Smooth muscle cell (in vitro differentiated cells): ENCODE data around the gene ROCK2. TPM values are rescaled to one million over a fixed set of nuclear protein-coding genes. Genes with fewer than 3 reads are reported as not detected.

ENCODE experiments used
- DNase-seq: peaks from one replicate; lab custom pipeline; 2025; ENCODE audit not compliant: unreplicated experiment; lab: John Stamatoyannopoulos, UW
- H2AFZ ChIP-seq: fragments of 200-600 bp; sonication (generic); 2 replicates; pipeline ENCODE4 v1.6.0; 2016; ENCODE audit warnings: antibody characterized with exemption, low read depth, mild to moderate bottlenecking
- H3F3A ChIP-seq: fragments of 200-600 bp; sonication (generic); 2 replicates; pipeline ENCODE4 v1.6.0; 2017; ENCODE audit warnings: antibody characterized with exemption, low read depth
- H3K27ac ChIP-seq: fragments of 200-600 bp; sonication (generic); 2 replicates; pipeline ENCODE4 v1.5.1; 2016; ENCODE audit warnings: low read depth, mild to moderate bottlenecking
- H3K27me3 ChIP-seq: fragments of 200-600 bp; sonication (generic); 2 replicates; pipeline ENCODE4 v1.6.1; 2016; ENCODE audit warnings: low read depth, mild to moderate bottlenecking
- H3K36me3 ChIP-seq: fragments of 200-600 bp; sonication (generic); 2 replicates; pipeline ENCODE4 v1.5.1; 2016; ENCODE audit warnings: low read depth
- H3K4me1 ChIP-seq: fragments of 200-600 bp; sonication (generic); 2 replicates; pipeline ENCODE4 v1.5.1; 2016; ENCODE audit warnings: low read depth
- H3K4me2 ChIP-seq: fragments of 200-600 bp; sonication (generic); 2 replicates; pipeline ENCODE4 v1.6.0; 2016; ENCODE audit warnings: mild to moderate bottlenecking
- H3K4me3 ChIP-seq: fragments of 200-600 bp; sonication (generic); 2 replicates; pipeline ENCODE4 v1.5.1; 2016; ENCODE audit warnings: mild to moderate bottlenecking
- H3K79me2 ChIP-seq: fragments of 200-600 bp; sonication (generic); 2 replicates; pipeline ENCODE4 v1.6.0; 2016; ENCODE audit warnings: low read depth, mild to moderate bottlenecking
- H3K9ac ChIP-seq: fragments of 200-600 bp; sonication (generic); 2 replicates; pipeline ENCODE4 v1.6.0; 2016; ENCODE audit warnings: low read depth
- H3K9me3 ChIP-seq: fragments of 200-600 bp; sonication (generic); replicated peaks from 2 replicates; pipeline ENCODE4 v1.5.1; 2016; ENCODE audit warnings: low read depth
- H4K20me1 ChIP-seq: fragments of 200-600 bp; sonication (generic); 2 replicates; pipeline ENCODE4 v1.6.0; 2016; ENCODE audit warnings: low read depth
- WGBS: methylation state at CpG from one replicate; pipeline ENCODE4 v1.1.7; 2016; ENCODE audit warnings: low lambda C conversion rate; 5-methylcytosine and 5-hydroxymethylcytosine counted together
- polyA plus RNA-seq: library from polyadenylated mRNA; unstranded; fragments of >200 nt; fragmentation: Nextera tagmentation; extraction: Ambion mirVana; gene quantifications from 2 replicates; pipeline ENCODE4 v1.2.1, GENCODE V29; 2016
- total RNA-seq: library from RNA; depleted of rRNA; stranded (reverse); fragments of >200 nt; gene quantifications from 2 replicates; pipeline ENCODE4 v1.2.3, GENCODE V29; 2014
- TF ChIP-seq, protein P1 (sequence below): fragments of 200-600 bp; sonication (generic); IDR thresholded peaks from 2 replicates; pipeline ENCODE4 v1.5.1; 2017; ENCODE audit warnings: borderline replicate concordance, mild to moderate bottlenecking, antibody characterized with exemption; ENCODE audit not compliant: insufficient read depth, poor library complexity, severe bottlenecking

ROCK2 gene
- total and polyA plus RNA-seq, 2 experiments from 2014 or later: 27.2 to 45.5 TPM

DNA sequence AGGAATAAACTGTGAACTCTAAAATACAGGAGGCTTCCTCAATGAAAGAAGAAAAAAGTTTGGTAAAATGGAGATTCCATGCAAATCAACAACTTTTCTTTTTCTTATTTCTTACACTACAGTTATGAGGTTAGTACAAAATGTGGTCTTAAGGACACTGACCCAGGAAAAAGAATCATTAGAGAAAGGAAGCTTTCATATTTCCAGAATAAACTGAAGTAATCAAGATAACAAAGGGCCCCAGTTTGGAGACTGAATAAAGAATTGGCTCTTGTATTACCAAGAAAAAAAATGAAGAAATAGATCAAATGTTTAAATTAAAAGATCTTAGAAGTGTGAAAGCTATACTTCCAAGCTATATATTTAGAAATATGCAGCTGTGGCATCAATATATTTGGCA is 116.8 kb downstream of the ROCK2 start:
- H3K79me2 ChIP-seq: peaks cover 78% of the 10 kb centered on the region
- DNase-seq: no peak
- H3K27ac ChIP-seq: no peak overlapping the region

DNA sequence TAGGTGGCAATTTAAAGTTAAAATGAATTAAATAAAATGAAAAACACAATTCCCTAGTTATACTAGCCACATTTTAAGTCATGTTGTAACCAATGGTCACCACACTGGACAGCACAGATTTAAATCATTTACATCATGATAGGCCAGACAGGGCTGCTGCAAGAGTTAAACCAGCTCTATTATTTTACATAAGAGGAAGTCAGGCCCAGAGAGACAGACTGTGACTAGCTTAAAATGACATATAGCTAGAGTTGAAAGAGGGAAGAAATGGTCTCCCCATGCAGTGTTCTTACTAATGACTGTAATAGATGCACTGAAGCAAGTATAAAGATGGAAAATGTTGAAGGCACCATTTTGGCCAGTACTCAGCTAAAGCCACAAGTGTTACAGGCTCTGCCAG is 119.5 kb downstream of the ROCK2 start:
- no peak for DNase-seq
- Histone ChIP-seq H3K27me3 (no peaks in the 10 kb centered on the region), H3K36me3 (peaks cover 4% of the 10 kb centered on the region), H3K27ac (no peak overlapping the region), H3F3A (no peaks in the 10 kb centered on the region), H3K4me3 (no peak overlapping the region), H3K4me2 (no peak overlapping the region), H4K20me1 (peaks cover 17% of the 10 kb centered on the region), H3K9ac (no peak overlapping the region), H3K4me1 (no peaks in the 10 kb centered on the region), H3K9me3 (no peaks in the 10 kb centered on the region), H2AFZ (no peak overlapping the region), H3K79me2 (peaks cover 55% of the 10 kb centered on the region)
- TF ChIP-seq, protein P1, sequence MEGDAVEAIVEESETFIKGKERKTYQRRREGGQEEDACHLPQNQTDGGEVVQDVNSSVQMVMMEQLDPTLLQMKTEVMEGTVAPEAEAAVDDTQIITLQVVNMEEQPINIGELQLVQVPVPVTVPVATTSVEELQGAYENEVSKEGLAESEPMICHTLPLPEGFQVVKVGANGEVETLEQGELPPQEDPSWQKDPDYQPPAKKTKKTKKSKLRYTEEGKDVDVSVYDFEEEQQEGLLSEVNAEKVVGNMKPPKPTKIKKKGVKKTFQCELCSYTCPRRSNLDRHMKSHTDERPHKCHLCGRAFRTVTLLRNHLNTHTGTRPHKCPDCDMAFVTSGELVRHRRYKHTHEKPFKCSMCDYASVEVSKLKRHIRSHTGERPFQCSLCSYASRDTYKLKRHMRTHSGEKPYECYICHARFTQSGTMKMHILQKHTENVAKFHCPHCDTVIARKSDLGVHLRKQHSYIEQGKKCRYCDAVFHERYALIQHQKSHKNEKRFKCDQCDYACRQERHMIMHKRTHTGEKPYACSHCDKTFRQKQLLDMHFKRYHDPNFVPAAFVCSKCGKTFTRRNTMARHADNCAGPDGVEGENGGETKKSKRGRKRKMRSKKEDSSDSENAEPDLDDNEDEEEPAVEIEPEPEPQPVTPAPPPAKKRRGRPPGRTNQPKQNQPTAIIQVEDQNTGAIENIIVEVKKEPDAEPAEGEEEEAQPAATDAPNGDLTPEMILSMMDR: no peak

More for the DNA sequence above, 116.8 kb downstream of the ROCK2 start:
- H3F3A ChIP-seq: no peaks in the 10 kb centered on the region
- no peak overlapping the region for H3K4me3 ChIP-seq
- no peak overlapping the region for H3K9ac ChIP-seq
- H4K20me1 ChIP-seq: peaks cover 26% of the 10 kb centered on the region
- H3K36me3 ChIP-seq: no peaks in the 10 kb centered on the region
- no peaks in the 10 kb centered on the region for H3K9me3 ChIP-seq
- H3K4me2 ChIP-seq: no peak overlapping the region
- H3K4me1 ChIP-seq: no peaks in the 10 kb centered on the region
- no peak overlapping the region for H2AFZ ChIP-seq
- H3K27me3 ChIP-seq: no peaks in the 10 kb centered on the region
- TF ChIP-seq, protein P1: no peak

DNA sequence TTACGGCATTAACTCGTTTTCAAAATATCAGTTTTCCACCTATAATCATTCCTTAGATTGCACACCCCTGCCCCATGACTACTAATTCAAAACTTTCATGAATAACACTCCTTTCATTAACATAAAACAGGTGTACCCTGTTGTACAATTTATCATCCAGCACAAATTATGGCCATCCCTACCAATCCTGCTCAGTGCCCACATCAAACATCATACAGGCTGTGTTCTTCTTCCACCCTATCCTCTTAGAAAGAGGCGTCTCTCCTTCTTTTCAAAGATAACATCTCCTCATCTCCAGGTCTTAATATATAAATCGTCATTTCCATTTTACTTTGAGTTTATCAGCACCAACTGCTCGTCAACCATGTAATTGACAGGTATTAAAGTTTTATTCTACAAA is 121.6 kb downstream of the ROCK2 start:
- DNase-seq: no peak
- H3K27me3 ChIP-seq: no peaks in the 10 kb centered on the region
- no peaks in the 10 kb centered on the region for H3K9me3 ChIP-seq
- peaks cover 4% of the 10 kb centered on the region for H3K36me3 ChIP-seq
- H3K79me2 ChIP-seq: peaks cover 37% of the 10 kb centered on the region
- peaks cover 10% of the 10 kb centered on the region for H4K20me1 ChIP-seq
- H3F3A ChIP-seq: no peaks in the 10 kb centered on the region
- 97% methylated on average over 5 of the region's 5 CpGs for WGBS
- no peak overlapping the region for H3K27ac ChIP-seq
- no peaks in the 10 kb centered on the region for H3K4me1 ChIP-seq
- TF ChIP-seq, protein P1: no peak
- H3K4me2 ChIP-seq: no peak overlapping the region
- no peak overlapping the region for H3K4me3 ChIP-seq
- no peak overlapping the region for H2AFZ ChIP-seq
- no peak overlapping the region for H3K9ac ChIP-seq

DNA sequence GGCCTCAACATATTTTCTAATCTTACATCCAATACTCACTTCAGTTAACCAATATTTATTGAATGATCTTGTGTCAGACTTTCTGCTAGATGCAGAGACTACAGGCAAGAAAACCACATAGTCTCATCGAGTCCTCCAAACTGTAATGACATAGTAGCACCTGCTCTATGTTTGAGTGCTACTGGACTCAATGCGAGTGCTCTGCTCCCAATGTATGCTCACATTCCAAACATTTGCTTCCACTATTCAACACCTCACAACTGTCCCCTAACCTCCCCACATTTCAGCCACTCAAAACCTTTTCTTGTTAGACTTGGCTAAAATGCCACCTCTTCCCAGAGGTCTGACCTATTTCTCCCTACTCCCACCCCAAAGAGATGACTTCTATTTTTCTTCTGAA is 124.0 kb downstream of the ROCK2 start:
- no peaks in the 10 kb centered on the region for H3K27me3 ChIP-seq
- H3F3A ChIP-seq: no peaks in the 10 kb centered on the region
- no peaks in the 10 kb centered on the region for H3K9me3 ChIP-seq
- H2AFZ ChIP-seq: no peak overlapping the region
- no peak for DNase-seq
- peaks cover 10% of the 10 kb centered on the region for H4K20me1 ChIP-seq
- no peak overlapping the region for H3K27ac ChIP-seq
- WGBS: 94% methylated on average over 2 of the region's 2 CpGs
- H3K4me1 ChIP-seq: no peaks in the 10 kb centered on the region
- TF ChIP-seq, protein P1: no peak
- H3K36me3 ChIP-seq: peaks cover 7% of the 10 kb centered on the region
- peaks cover 15% of the 10 kb centered on the region for H3K79me2 ChIP-seq
- H3K4me3 ChIP-seq: no peak overlapping the region
- no peak overlapping the region for H3K9ac ChIP-seq
- no peak overlapping the region for H3K4me2 ChIP-seq
